ENCODE data around the gene SLC28A1. TPM values are rescaled to one million over a fixed set of nuclear protein-coding genes. Genes with fewer than 3 reads are reported as not detected.

SLC28A1 gene
- total RNA-seq, 1 experiment from 2014 or later, result 1.1 TPM

- Histone ChIP-seq H3K4me1 (ENCODE audit: insufficient read depth, low read length) (peaks cover 26% of the 10 kb centered on the region), H3F3A (ENCODE audit: low read length, unreplicated experiment) (no peaks in the 10 kb centered on the region), H3K4me2 (ENCODE audit: low read length) (peak within 1 kb of the TSS; percentile 81), H3K27ac (ENCODE audit: low read length) (peak within 1 kb of the TSS; percentile 87), H3K79me2 (ENCODE audit: low read length) (peaks cover 51% of the 10 kb centered on the region), H3K9ac (ENCODE audit: low read length) (peak within 1 kb of the TSS; percentile 87), H3K9me2 (replicated peaks; ENCODE audit: low read length) (no peaks in the 10 kb centered on the region), H3K27me3 (ENCODE audit: low read length) (no peaks in the 10 kb centered on the region), H3K4me3 (ENCODE audit: low read length) (peak within 1 kb of the TSS; percentile 92), H4K20me1 (ENCODE audit: low read length) (peaks cover 36% of the 10 kb centered on the region), H3K9me3 (ENCODE audit: low read length) (no peaks in the 10 kb centered on the region), H3K36me3 (ENCODE audit: low read depth, low read length) (no peaks in the 10 kb centered on the region), H2AFZ (ENCODE audit: low read length) (peak within 1 kb of the TSS; percentile 67)
- ChIA-PET POLR2A (ENCODE audit: unreplicated experiment) (interaction anchor here (0.6 kb wide), 2 partner anchors 10 to 139 kb away, joined by 3 to 6 read pairs; no protein-coding TSS in a partner anchor), CTCF (interaction anchor here (0.6 kb wide), 1 partner anchor 63 kb away, joined by 3 read pairs; no protein-coding TSS in a partner anchor)
- intact Hi-C loops (cut with micrococcal nuclease), result no loop called here
- no peak for TF ChIP-seq EZH2phosphoT487 (IDR thresholded peaks at IDR 0.05; ENCODE audit: borderline replicate concordance, low read length)
- no peak for TF ChIP-seq EZH2 (IDR thresholded peaks at IDR 0.05; ENCODE audit: low read length, unreplicated experiment)
- TF ChIP-seq CTCF (conservative IDR thresholded peaks at IDR 0.05; ENCODE audit: low read depth, low read length), result no peak
- peak; percentile 12; the same call in 1 of the 2 replicates for ATAC-seq
- peak; percentile 40 for DNase-seq
- BruUV-seq (replicated peaks), result no TSS peak
Observed at GRCh38 chr15:84981711-84982300, 97.3 kb downstream of the SLC28A1 start, which contains the start of gene PDE8A. TSS of gene PDE8A (plus strand) at chr15:84981856. CDS start at chr15:84982163, 307 bp downstream.

DNA sequence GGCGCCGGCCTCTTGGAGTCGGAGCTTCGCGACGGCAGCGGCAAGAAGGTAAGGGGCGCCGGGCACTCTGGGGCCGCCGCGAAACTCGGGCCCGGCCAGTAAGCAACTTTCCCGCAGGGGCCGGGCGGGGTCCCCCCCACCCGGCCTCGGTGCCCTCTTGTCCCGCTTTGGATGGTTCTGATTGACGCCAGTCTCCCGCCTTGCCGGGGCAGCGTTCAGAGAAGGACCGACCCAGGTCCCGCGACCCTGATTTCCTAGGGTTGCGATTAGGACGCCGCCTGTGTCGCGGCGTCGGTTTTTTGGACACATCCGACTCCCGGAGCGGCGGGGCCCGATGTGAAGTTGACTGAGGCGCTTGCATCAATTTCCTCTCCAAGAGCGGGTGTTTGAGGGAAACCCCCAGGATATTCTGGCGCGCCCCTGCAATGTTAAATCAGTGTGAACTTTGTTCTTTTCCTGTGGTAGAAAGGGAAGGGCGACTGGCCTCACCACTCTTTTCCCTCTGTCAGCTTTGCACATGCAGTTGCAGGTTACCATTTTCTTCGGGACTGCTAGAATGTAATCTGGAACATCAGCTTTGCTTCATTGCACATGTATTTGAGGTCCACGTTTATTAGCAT is 97.9 kb downstream of the SLC28A1 start:
- BruUV-seq (replicated peaks), result no TSS peak
- POLR2A ChIA-PET (ENCODE audit: unreplicated experiment), result no interaction called here
- H4K20me1 ChIP-seq (ENCODE audit: low read length), result peaks cover 36% of the 10 kb centered on the region

More for the DNA sequence above, 97.9 kb downstream of the SLC28A1 start:
- Histone ChIP-seq H3K4me3 (ENCODE audit: low read length) (peak overlapping the region; percentile 92), H3K79me2 (ENCODE audit: low read length) (peaks cover 57% of the 10 kb centered on the region), H3K9me2 (replicated peaks; ENCODE audit: low read length) (no peaks in the 10 kb centered on the region), H3K27ac (ENCODE audit: low read length) (peak overlapping the region; percentile 87), H3K4me1 (ENCODE audit: insufficient read depth, low read length) (peaks cover 26% of the 10 kb centered on the region), H2AFZ (ENCODE audit: low read length) (peak overlapping the region; percentile 13; the same call in 1 of the 2 replicates), H3F3A (ENCODE audit: low read length, unreplicated experiment) (no peaks in the 10 kb centered on the region), H3K36me3 (ENCODE audit: low read depth, low read length) (no peaks in the 10 kb centered on the region), H3K4me2 (ENCODE audit: low read length) (peak overlapping the region; percentile 81), H3K9me3 (ENCODE audit: low read length) (no peaks in the 10 kb centered on the region), H3K27me3 (ENCODE audit: low read length) (no peaks in the 10 kb centered on the region), H3K9ac (ENCODE audit: low read length) (peak overlapping the region; percentile 87)
- DNase-seq (peak; percentile 33), ATAC-seq (no peak)
- intact Hi-C loops (cut with micrococcal nuclease), result no loop called here
- no peak for TF ChIP-seq CTCF (conservative IDR thresholded peaks at IDR 0.05; ENCODE audit: low read depth, low read length)
- CTCF ChIA-PET, result no interaction called here
